Left renal pelvis (tissue), 4 donors: ENCODE measurements around the gene SCARB1. TPM values are rescaled to one million over a fixed set of nuclear protein-coding genes. Genes with fewer than 3 reads are reported as not detected.

Experiments used
- DNase-seq, 4 donors: peaks; one replicate each; pipeline ENCODE4 v3.0.0-alpha.2; 2013; ENCODE audit warnings: low read depth in 4 of 4, low spot score in 3 of 4
- polyA plus RNA-seq, 4 donors: library from polyadenylated mRNA; unstranded; fragments of 120-200 nt; gene quantifications; one replicate each; pipeline ENCODE4 v1.2.1, GENCODE V29; 2013; ENCODE audit not compliant: insufficient read length in 4 of 4

Gene SCARB1
- polyA plus RNA-seq, 4 donors: 18.0 to 32.0 (median 22.4) TPM

- DNase-seq: no peak
Observed at GRCh38 chr12:124804011-124804621, 59.5 kb downstream of the SCARB1 start.

- DNase-seq: no peak
Observed at GRCh38 chr12:124802361-124802760, 61.3 kb downstream of the SCARB1 start.

- DNase-seq: no peak
Observed at GRCh38 chr12:124800506-124800905, 63.2 kb downstream of the SCARB1 start.

- DNase-seq: peak in 1 of 4 donors; percentile 8
Observed at GRCh38 chr12:124797321-124797720, 66.3 kb downstream of the SCARB1 start.

- DNase-seq: no peak
Observed at GRCh38 chr12:124796303-124796960, 67.2 kb downstream of the SCARB1 start.

- no peak for DNase-seq
Observed at GRCh38 chr12:124795081-124795948, 68.3 kb downstream of the SCARB1 start.

- DNase-seq: no peak
Observed at GRCh38 chr12:124792961-124793441, 70.7 kb downstream of the SCARB1 start.

GRCh38 chr12:124792156-124792555 is 71.5 kb downstream of the SCARB1 start:
- no peak for DNase-seq

- no peak for DNase-seq
Observed at GRCh38 chr12:124790650-124791400, 72.8 kb downstream of the SCARB1 start.

GRCh38 chr12:124788936-124789555 is 74.6 kb downstream of the SCARB1 start:
- DNase-seq: no peak

GRCh38 chr12:124786061-124786964 is 77.4 kb downstream of the SCARB1 start:
- peak; percentile 73 to 87 (median 83) for DNase-seq

- no peak for DNase-seq
Observed at GRCh38 chr12:124784871-124785572, 78.6 kb downstream of the SCARB1 start.

GRCh38 chr12:124783087-124783486 is 80.6 kb downstream of the SCARB1 start:
- no peak for DNase-seq

- no peak for DNase-seq
Observed at GRCh38 chr12:124782132-124782531, 81.5 kb downstream of the SCARB1 start.

GRCh38 chr12:124780752-124781685 is 82.6 kb downstream of the SCARB1 start:
- DNase-seq: no peak

GRCh38 chr12:124780336-124780735 is 83.3 kb downstream of the SCARB1 start:
- no peak for DNase-seq
